ENCODE measurements around the gene ZNF665. TPM values are rescaled to one million over a fixed set of nuclear protein-coding genes. Genes with fewer than 3 reads are reported as not detected.

Gene ZNF665
- 0.93 and 0.94 TPM in 2 replicates for total RNA-seq (2014; rRNA removed; shearing (Covaris generic))

GRCh38 chr19:53192771-53193534, at the start of gene ZNF665:
Gene ZNF665, minus strand, starts transcription at chr19:53193358. Its CDS starts 10,460 bp downstream, at chr19:53182898.

GRCh38 chr19:53132141-53132991, 60.8 kb downstream of the ZNF665 start, which contains the start of gene ZNF415:
Gene ZNF415, minus strand, starts transcription at chr19:53132910. Its CDS starts 10,234 bp downstream, at chr19:53122676.

Other genes with a start within 250 kb of the ZNF665 start
- gene ZNF816, start 230.5 kb downstream of the ZNF665 start, total RNA-seq (2014; rRNA removed; shearing (Covaris generic)), result 3.6 and 7.1 TPM in 2 replicates
- not detected in 2 replicates for gene ERVV-1, start 179.4 kb downstream of the ZNF665 start, total RNA-seq (2014; rRNA removed; shearing (Covaris generic))
- not detected in 2 replicates for gene ERVV-2, start 148.6 kb downstream of the ZNF665 start, total RNA-seq (2014; rRNA removed; shearing (Covaris generic))
- 18.1 and 20.4 TPM in 2 replicates for gene ZNF160, start 89.9 kb downstream of the ZNF665 start, total RNA-seq (2014; rRNA removed; shearing (Covaris generic))
- 0.82 and 1.1 TPM in 2 replicates for gene ZNF415, start 60.4 kb downstream of the ZNF665 start, total RNA-seq (2014; rRNA removed; shearing (Covaris generic))
- gene ZNF347, start 34.3 kb downstream of the ZNF665 start, total RNA-seq (2014; rRNA removed; shearing (Covaris generic)), result 4.5 and 6.8 TPM in 2 replicates
- gene ZNF677, start 61.5 kb upstream of the ZNF665 start, total RNA-seq (2014; rRNA removed; shearing (Covaris generic)), result 10.1 and 11.0 TPM in 2 replicates
- gene VN1R2, start 64.9 kb upstream of the ZNF665 start, total RNA-seq (2014; rRNA removed; shearing (Covaris generic)), result not detected in 2 replicates
- gene VN1R4, start 74.4 kb upstream of the ZNF665 start, total RNA-seq (2014; rRNA removed; shearing (Covaris generic)), result not detected in 2 replicates
- gene ZNF845, start 140.4 kb upstream of the ZNF665 start, total RNA-seq (2014; rRNA removed; shearing (Covaris generic)), result 4.1 and 5.2 TPM in 2 replicates
- 5.3 and 8.0 TPM in 2 replicates for gene ZNF525, start 172.3 kb upstream of the ZNF665 start, total RNA-seq (2014; rRNA removed; shearing (Covaris generic))
- 5.1 and 6.2 TPM in 2 replicates for gene ZNF765, start 201.8 kb upstream of the ZNF665 start, total RNA-seq (2014; rRNA removed; shearing (Covaris generic))
- gene ZNF761, start 238.6 kb upstream of the ZNF665 start, total RNA-seq (2014; rRNA removed; shearing (Covaris generic)), result 4.5 and 5.5 TPM in 2 replicates